Measurements from ENCODE around the gene TTC9B.

DNA sequence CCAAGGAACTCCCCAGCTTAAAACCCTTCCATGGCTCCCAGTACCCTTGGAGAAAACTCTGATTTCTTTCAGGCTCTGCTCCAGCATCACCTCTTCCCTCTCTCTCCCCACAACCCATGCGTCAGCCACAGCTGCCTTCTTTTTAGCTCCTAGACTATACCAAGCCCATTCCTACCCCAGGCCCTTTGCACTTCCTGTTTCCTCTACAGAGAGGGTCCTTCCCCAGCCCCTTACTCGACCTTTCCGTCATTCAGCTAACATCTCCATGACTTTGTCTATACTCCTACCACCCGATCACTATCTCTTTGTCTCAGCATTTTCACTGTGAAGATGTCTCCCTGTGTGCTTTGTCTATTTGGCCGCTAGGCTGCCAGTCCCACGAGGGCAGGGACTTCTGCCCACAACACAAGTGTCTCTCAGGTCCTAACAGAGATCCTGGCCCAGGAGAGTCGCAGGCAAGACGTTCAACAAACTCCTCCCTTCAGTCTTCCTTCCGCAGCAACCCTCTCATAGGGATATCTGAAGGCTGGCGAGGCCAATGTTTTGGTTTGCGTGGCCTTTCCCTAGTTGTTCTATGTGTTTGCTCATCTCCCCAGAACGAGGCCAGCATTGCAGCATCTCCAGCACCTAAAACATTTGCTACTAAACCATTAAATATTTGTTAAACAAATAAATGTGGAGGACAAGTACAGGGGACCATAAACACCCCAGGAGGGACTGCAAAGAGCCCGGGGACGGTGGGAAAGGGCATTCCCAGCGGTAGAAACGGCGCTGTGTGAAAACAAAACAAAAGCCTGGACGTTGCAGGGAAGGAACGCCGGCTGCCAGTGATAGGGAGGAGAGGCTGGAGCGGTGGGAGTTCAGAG, 7.5 kb upstream of the TTC9B start:
- TF ChIP-seq, protein P1, sequence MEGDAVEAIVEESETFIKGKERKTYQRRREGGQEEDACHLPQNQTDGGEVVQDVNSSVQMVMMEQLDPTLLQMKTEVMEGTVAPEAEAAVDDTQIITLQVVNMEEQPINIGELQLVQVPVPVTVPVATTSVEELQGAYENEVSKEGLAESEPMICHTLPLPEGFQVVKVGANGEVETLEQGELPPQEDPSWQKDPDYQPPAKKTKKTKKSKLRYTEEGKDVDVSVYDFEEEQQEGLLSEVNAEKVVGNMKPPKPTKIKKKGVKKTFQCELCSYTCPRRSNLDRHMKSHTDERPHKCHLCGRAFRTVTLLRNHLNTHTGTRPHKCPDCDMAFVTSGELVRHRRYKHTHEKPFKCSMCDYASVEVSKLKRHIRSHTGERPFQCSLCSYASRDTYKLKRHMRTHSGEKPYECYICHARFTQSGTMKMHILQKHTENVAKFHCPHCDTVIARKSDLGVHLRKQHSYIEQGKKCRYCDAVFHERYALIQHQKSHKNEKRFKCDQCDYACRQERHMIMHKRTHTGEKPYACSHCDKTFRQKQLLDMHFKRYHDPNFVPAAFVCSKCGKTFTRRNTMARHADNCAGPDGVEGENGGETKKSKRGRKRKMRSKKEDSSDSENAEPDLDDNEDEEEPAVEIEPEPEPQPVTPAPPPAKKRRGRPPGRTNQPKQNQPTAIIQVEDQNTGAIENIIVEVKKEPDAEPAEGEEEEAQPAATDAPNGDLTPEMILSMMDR (conservative IDR thresholded peaks at IDR 0.05; ENCODE audit: low read depth, low read length): no peak
- TF ChIP-seq SMC3 (IDR thresholded peaks at IDR 0.05; ENCODE audit: low read depth, low read length): no peak
- no peak for TF ChIP-seq RFX5 (IDR thresholded peaks at IDR 0.05; ENCODE audit: low read depth, low read length)
- TF ChIP-seq RCOR1 (IDR thresholded peaks at IDR 0.05; ENCODE audit: insufficient replicate concordance, low read length): no peak
- TF ChIP-seq, protein P2, sequence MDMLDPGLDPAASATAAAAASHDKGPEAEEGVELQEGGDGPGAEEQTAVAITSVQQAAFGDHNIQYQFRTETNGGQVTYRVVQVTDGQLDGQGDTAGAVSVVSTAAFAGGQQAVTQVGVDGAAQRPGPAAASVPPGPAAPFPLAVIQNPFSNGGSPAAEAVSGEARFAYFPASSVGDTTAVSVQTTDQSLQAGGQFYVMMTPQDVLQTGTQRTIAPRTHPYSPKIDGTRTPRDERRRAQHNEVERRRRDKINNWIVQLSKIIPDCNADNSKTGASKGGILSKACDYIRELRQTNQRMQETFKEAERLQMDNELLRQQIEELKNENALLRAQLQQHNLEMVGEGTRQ (IDR thresholded peaks at IDR 0.05; ENCODE audit: low read depth, low read length): no peak
- TF ChIP-seq NFE2L2 (IDR thresholded peaks at IDR 0.05; ENCODE audit: low read depth, low read length): no peak
- no peak for TF ChIP-seq POLR2A (IDR thresholded peaks at IDR 0.05; ENCODE audit: low read depth, low read length)
- TF ChIP-seq RAD21 (IDR thresholded peaks at IDR 0.05; ENCODE audit: low read length): no peak
